ENCODE data around the gene EXOC1. TPM values are rescaled to one million over a fixed set of nuclear protein-coding genes. Genes with fewer than 3 reads are reported as not detected.

The EXOC1 gene
- total RNA-seq, 1 experiment from 2014 or later: 21.2 TPM

DNA sequence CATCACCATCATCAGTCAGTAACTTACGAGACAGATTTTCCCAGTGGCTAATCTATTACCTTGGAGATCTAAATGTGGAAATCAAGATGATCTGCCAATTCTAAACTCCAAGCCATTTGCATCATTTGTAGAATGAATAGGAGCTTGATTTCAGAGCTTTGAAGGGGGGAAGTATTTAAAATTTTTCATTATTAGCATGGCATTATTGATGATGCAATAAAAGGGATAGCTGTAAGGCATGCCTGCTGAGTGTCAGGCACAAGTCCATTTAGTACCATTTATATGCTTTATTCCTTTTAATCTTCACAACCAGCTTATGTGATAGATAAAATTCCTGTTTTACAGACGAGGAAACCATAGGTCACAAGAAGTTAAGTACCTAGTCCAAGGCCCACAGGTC lies 28.6 kb upstream of the EXOC1 start:
- no peak overlapping the region for H2BK120ac ChIP-seq (ENCODE audit: low read depth, low read length, poor library complexity, severe bottlenecking)
- no peaks in the 10 kb centered on the region for H3K36me3 Mint-ChIP-seq (ENCODE audit: insufficient read depth in 1 of 3, low read depth in 3 of 3)
- no peak overlapping the region for H4K8ac ChIP-seq (replicated peaks; ENCODE audit: insufficient read length, low read depth, low read length)
- no peak overlapping the region for H3K4ac ChIP-seq (ENCODE audit: low read depth, low read length)
- no peaks in the 10 kb centered on the region for H3K23me2 ChIP-seq (ENCODE audit: insufficient read length, low read depth, low read length, poor library complexity, severe bottlenecking)
- H3K9me3 ChIP-seq (ENCODE audit: control insufficient read depth, low read depth, low read length): no peaks in the 10 kb centered on the region
- no peak overlapping the region for H3T11ph ChIP-seq (ENCODE audit: low read length)
- H3K4me1 Mint-ChIP-seq: peaks cover 2 to 5% of the 10 kb centered on the region in 2 experiments
- peaks cover 11% of the 10 kb centered on the region for H3K27me3 Mint-ChIP-seq (ENCODE audit: low read depth)
- no peak overlapping the region for H3K27ac ChIP-seq (ENCODE audit: insufficient read length, low read depth, low read length)
- H3K4me1 ChIP-seq (ENCODE audit: insufficient read depth, low read length): no peaks in the 10 kb centered on the region
- H2AK5ac ChIP-seq (ENCODE audit: insufficient read length, low read length): no peak overlapping the region
- no CpG with 5 or more reads among the region's 2 CpGs for WGBS (ENCODE audit: extremely low coverage, insufficient read length, low lambda C conversion rate)
- no peak overlapping the region for H3K23ac ChIP-seq (ENCODE audit: insufficient read length, low read depth, low read length)
- DNase-seq: no peak
- no peak overlapping the region for H2BK20ac ChIP-seq (ENCODE audit: low read depth, low read length, poor library complexity, severe bottlenecking)
- H4K91ac ChIP-seq (ENCODE audit: insufficient read length, low read depth, low read length): no peak overlapping the region
- no peak overlapping the region for H3K56ac ChIP-seq (ENCODE audit: insufficient read length, low read depth, low read length)
- H3K9ac ChIP-seq (ENCODE audit: extremely low read depth, insufficient read length, low read length): no peak overlapping the region
- no peaks in the 10 kb centered on the region for H3K79me2 ChIP-seq (ENCODE audit: insufficient read depth, low read length)
- no peak overlapping the region for H2BK15ac ChIP-seq (ENCODE audit: low read depth, low read length)
- H2AFZ ChIP-seq (ENCODE audit: low read length): no peak overlapping the region
- no peaks in the 10 kb centered on the region for H3K9me3 Mint-ChIP-seq
- no peak overlapping the region for H3K4me3 Mint-ChIP-seq
- no peak overlapping the region for H3K27ac Mint-ChIP-seq
- H3K14ac ChIP-seq (ENCODE audit: insufficient read depth, low read length): no peak overlapping the region
- TF ChIP-seq, protein P1, sequence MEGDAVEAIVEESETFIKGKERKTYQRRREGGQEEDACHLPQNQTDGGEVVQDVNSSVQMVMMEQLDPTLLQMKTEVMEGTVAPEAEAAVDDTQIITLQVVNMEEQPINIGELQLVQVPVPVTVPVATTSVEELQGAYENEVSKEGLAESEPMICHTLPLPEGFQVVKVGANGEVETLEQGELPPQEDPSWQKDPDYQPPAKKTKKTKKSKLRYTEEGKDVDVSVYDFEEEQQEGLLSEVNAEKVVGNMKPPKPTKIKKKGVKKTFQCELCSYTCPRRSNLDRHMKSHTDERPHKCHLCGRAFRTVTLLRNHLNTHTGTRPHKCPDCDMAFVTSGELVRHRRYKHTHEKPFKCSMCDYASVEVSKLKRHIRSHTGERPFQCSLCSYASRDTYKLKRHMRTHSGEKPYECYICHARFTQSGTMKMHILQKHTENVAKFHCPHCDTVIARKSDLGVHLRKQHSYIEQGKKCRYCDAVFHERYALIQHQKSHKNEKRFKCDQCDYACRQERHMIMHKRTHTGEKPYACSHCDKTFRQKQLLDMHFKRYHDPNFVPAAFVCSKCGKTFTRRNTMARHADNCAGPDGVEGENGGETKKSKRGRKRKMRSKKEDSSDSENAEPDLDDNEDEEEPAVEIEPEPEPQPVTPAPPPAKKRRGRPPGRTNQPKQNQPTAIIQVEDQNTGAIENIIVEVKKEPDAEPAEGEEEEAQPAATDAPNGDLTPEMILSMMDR (conservative IDR thresholded peaks at IDR 0.05): no peak
- no peaks in the 10 kb centered on the region for H3K27me3 ChIP-seq (ENCODE audit: insufficient read depth, low read length)
- H4K20me1 ChIP-seq (ENCODE audit: control insufficient read depth, insufficient read depth, insufficient read length): no peaks in the 10 kb centered on the region
- no peak overlapping the region for H4K5ac ChIP-seq (ENCODE audit: insufficient read length, low read depth, low read length)
- H2BK5ac ChIP-seq (ENCODE audit: insufficient read length, low read length): no peak overlapping the region
- H3K79me1 ChIP-seq (ENCODE audit: insufficient read depth, low read depth, low read length, poor library complexity, severe bottlenecking): no peaks in the 10 kb centered on the region
- H3K4me2 ChIP-seq (ENCODE audit: insufficient read depth, insufficient read length, low read length): no peak overlapping the region
- H3K18ac ChIP-seq (ENCODE audit: insufficient read length, low read depth, low read length): no peak overlapping the region
- H2BK12ac ChIP-seq (ENCODE audit: insufficient read length, low read depth, low read length): no peak overlapping the region
